22Rv1 (cell line): ENCODE data around the gene TMEM271.
"Not testable (repeated sequence)": the region's sequence is repeated elsewhere in the genome, so short reads cannot be mapped to it uniquely, and the experiment has no call there.

Experiments
- ZFX ChIP-seq: fragments of 450-650 bp; IDR thresholded peaks from 2 replicates; pipeline ENCODE4 v1.6.1; 2017; ENCODE audit warnings: antibody characterized with exemption, borderline replicate concordance
- TF ChIP-seq, protein P1 (sequence below): fragments of 450-650 bp; IDR thresholded peaks from 2 replicates; pipeline ENCODE4 v1.5.1; 2017; ENCODE audit warnings: mild to moderate bottlenecking

DNA sequence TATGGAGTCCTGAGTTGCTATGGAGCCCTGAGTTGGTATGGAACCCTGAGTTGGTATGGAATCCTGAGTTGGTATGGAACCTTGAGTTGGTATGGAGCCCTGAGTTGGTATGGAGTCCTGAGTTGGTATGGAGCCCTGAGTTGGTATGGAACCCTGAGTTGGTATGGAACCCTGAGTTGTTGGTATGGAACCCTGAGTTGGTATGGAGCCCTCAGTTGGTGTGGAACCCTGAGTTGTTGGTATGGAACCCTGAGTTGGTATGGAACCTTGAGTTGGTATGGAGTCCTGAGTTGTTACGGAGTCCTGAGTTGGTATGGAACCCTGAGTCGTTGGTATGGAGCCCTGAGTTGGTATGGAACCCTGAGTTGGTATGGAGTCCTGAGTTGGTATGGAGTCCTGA, 13.6 kb downstream of the TMEM271 start:
- TF ChIP-seq, protein P1, sequence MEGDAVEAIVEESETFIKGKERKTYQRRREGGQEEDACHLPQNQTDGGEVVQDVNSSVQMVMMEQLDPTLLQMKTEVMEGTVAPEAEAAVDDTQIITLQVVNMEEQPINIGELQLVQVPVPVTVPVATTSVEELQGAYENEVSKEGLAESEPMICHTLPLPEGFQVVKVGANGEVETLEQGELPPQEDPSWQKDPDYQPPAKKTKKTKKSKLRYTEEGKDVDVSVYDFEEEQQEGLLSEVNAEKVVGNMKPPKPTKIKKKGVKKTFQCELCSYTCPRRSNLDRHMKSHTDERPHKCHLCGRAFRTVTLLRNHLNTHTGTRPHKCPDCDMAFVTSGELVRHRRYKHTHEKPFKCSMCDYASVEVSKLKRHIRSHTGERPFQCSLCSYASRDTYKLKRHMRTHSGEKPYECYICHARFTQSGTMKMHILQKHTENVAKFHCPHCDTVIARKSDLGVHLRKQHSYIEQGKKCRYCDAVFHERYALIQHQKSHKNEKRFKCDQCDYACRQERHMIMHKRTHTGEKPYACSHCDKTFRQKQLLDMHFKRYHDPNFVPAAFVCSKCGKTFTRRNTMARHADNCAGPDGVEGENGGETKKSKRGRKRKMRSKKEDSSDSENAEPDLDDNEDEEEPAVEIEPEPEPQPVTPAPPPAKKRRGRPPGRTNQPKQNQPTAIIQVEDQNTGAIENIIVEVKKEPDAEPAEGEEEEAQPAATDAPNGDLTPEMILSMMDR, result not testable (repeated sequence)
- not testable (repeated sequence) for TF ChIP-seq ZFX
